B cell (primary cell): ENCODE results near the gene GYPA. TPM values are rescaled to one million over a fixed set of nuclear protein-coding genes. Genes with fewer than 3 reads are reported as not detected.

ENCODE experiments used
- ATAC-seq: fragments of 200-7000 bp; cut with Tn5 transposase; one replicate; pipeline ENCODE4 v1.10.0; 2021; ENCODE audit warnings: low read depth, mild to moderate bottlenecking, moderate number of reproducible peaks, moderate library complexity
- CTCF ChIA-PET: fragments of 350-600 bp; sonication (Branson Sonifier 250); formaldehyde crosslinking; loops from one replicate; lab custom pipeline; 2021; ENCODE audit warnings: antibody characterized with exemption, inconsistent platforms; lab: Charles Lee
- POLR2A ChIA-PET: fragments of 350-600 bp; sonication (Branson Sonifier 250); formaldehyde crosslinking; loops from one replicate; lab custom pipeline; 2021; ENCODE audit warnings: antibody characterized with exemption; lab: Charles Lee
- DNase-seq: peaks from one replicate; pipeline ENCODE4 v3.0.0; 2013
- H2AFZ ChIP-seq: 2 replicates; pipeline ENCODE4 v1.6.1; 2012; ENCODE audit warnings: mild to moderate bottlenecking, low read depth, low read length; ENCODE audit not compliant: insufficient read depth, poor library complexity, severe bottlenecking
- H3K27ac ChIP-seq, 2 donors: 1 replicate in 1 of 2; 2 replicates in 1 of 2; pipeline ENCODE4 v1.5.1; 2012 to 2013; ENCODE audit warnings: low read length in 2 of 2, mild to moderate bottlenecking in 2 of 2, moderate library complexity in 1 of 2
- H3K27me3 ChIP-seq, 4 experiments: fragments of 200-600 bp in 1 of 4; sonication (generic) in 1 of 4; replicated peaks in 1 of 4; 1 replicate in 2 of 4; 2 replicates in 2 of 4; pipeline versions ENCODE4 v1.6.1 to v1.7.0; 2013 to 2016; ENCODE audit warnings: low read length in 3 of 4, mild to moderate bottlenecking in 2 of 4, mixed read lengths in 1 of 4, moderate library complexity in 1 of 4; ENCODE audit not compliant: insufficient read depth in 4 of 4, control insufficient read depth in 3 of 4; ENCODE audit errors: control extremely low read depth in 1 of 4
- H3K36me3 ChIP-seq, 2 experiments: replicated peaks in 1 of 2; 1 replicate in 1 of 2; 2 replicates in 1 of 2; pipeline versions ENCODE4 v1.6.1 to v1.7.1; 2013; ENCODE audit warnings: low read length in 1 of 2; ENCODE audit not compliant: insufficient read depth in 2 of 2, control insufficient read depth in 1 of 2; ENCODE audit errors: control extremely low read depth in 1 of 2, extremely low read depth in 1 of 2
- H3K4me1 ChIP-seq, 2 donors: fragments of 200-600 bp in 1 of 2; sonication (generic) in 1 of 2; 1 replicate in 1 of 2; 2 replicates in 1 of 2; pipeline versions ENCODE4 v1.5.1 to v1.6.1; 2013 to 2017; ENCODE audit warnings: low read length in 2 of 2; ENCODE audit not compliant: control insufficient read depth in 2 of 2, insufficient read depth in 2 of 2
- H3K4me2 ChIP-seq: replicated peaks from 2 replicates; pipeline ENCODE3; 2012; ENCODE audit warnings: mild to moderate bottlenecking, low read depth, low read length; ENCODE audit not compliant: poor library complexity, severe bottlenecking
- H3K4me3 ChIP-seq, 5 experiments: fragments of 200-600 bp in 1 of 5; sonication (generic) in 1 of 5; 1 replicate in 3 of 5; 2 replicates in 2 of 5; pipeline versions ENCODE4 v1.5.1 to v1.7.0; 2011 to 2016; ENCODE audit warnings: low read length in 4 of 5, mild to moderate bottlenecking in 4 of 5, low read depth in 2 of 5, control low read depth in 1 of 5, moderate library complexity in 1 of 5; ENCODE audit not compliant: insufficient read depth in 1 of 5; ENCODE audit errors: control extremely low read depth in 1 of 5, extremely low read depth in 1 of 5
- H3K79me2 ChIP-seq: fragments of 200-600 bp; sonication (generic); one replicate; pipeline ENCODE4 v1.6.0; 2016; ENCODE audit warnings: low read length; ENCODE audit not compliant: control insufficient read depth, insufficient read depth
- H3K9ac ChIP-seq: fragments of 200-600 bp; sonication (generic); 2 replicates; pipeline ENCODE4 v1.6.1; 2017; ENCODE audit warnings: mild to moderate bottlenecking, low read length, moderate library complexity
- H3K9me3 ChIP-seq, 3 donors: one replicate each; pipeline versions ENCODE4 v1.6.1 to v1.7.1; 2013; ENCODE audit warnings: low read length in 2 of 3; ENCODE audit not compliant: control insufficient read depth in 2 of 3, insufficient read depth in 1 of 3; ENCODE audit errors: control extremely low read depth in 1 of 3
- H4K20me1 ChIP-seq: 2 replicates; pipeline ENCODE4 v1.6.0; 2012; ENCODE audit warnings: mild to moderate bottlenecking, low read length; ENCODE audit not compliant: insufficient read depth, control insufficient read depth, poor library complexity, severe bottlenecking
- H3K27ac Mint-ChIP-seq: one replicate; pipeline ENCODE4 v1.8.0; 2021; ENCODE audit warnings: mixed read lengths
- H3K27me3 Mint-ChIP-seq: one replicate; pipeline ENCODE4 v1.8.0; 2021; ENCODE audit warnings: mixed read lengths
- H3K4me1 Mint-ChIP-seq: one replicate; pipeline ENCODE4 v1.8.0; 2021; ENCODE audit warnings: mixed read lengths
- H3K4me3 Mint-ChIP-seq: one replicate; pipeline ENCODE4 v1.8.0; 2021; ENCODE audit warnings: mixed read lengths
- H3K9me3 Mint-ChIP-seq: one replicate; pipeline ENCODE4 v1.8.0; 2022; ENCODE audit warnings: mixed read lengths; ENCODE audit not compliant: insufficient read depth
- EZH2 ChIP-seq: IDR thresholded peaks from 2 replicates; pipeline ENCODE4 v1.6.1; 2012; ENCODE audit warnings: borderline replicate concordance, low read depth, mild to moderate bottlenecking, moderate library complexity, low read length; ENCODE audit not compliant: insufficient read depth, poor library complexity, severe bottlenecking
- WGBS: methylation state at CpG from one replicate; pipeline ENCODE4 v1.1.5; 2013; ENCODE audit warnings: missing lambda C conversion rate; ENCODE audit not compliant: insufficient coverage; 5-methylcytosine and 5-hydroxymethylcytosine counted together
- intact Hi-C: fragments of 100-400 bp; cut with micrococcal nuclease; formaldehyde crosslinking; loops from one replicate; pipeline ENCODE4 v1.10.0; 2022
- polyA plus RNA-seq: library from polyadenylated mRNA; depleted of rRNA; stranded (reverse); fragments of >200 nt; gene quantifications from 2 replicates; pipeline ENCODE4 v1.2.3, GENCODE V29; 2012
- total RNA-seq, 2 donors: library from RNA; stranded (reverse); fragments of 120-200 nt in 1 of 2; gene quantifications; 1 replicate in 1 of 2; 2 replicates in 1 of 2; pipeline versions ENCODE4 v1.2.3 to v1.2.4, GENCODE V29; 2013 to 2022
- TF ChIP-seq, protein P1 (sequence below): fragments of 200-600 bp; IDR thresholded peaks from one replicate; pipeline ENCODE4 v1.8.0; 2022; ENCODE audit warnings: antibody characterized with exemption, mild to moderate bottlenecking

The GYPA gene
- total and polyA plus RNA-seq, 2 donors (not counting 1 experiment from before 2014, with no cell fraction given) = not detected

GRCh38 chr4:144176476-144176875 lies 36.0 kb upstream of the GYPA start:
- Histone ChIP-seq H2AFZ (no peak overlapping the region), H3K27me3 (no peaks in the 10 kb centered on the region), H3K79me2 (no peaks in the 10 kb centered on the region), H3K4me1 (peaks cover 5 to 7% of the 10 kb centered on the region in 2 donors), H3K9me3 (no peaks in the 10 kb centered on the region), H4K20me1 (no peaks in the 10 kb centered on the region), H3K9ac (no peak overlapping the region), H3K4me2 (no peak overlapping the region), H3K27ac (no peak overlapping the region), H3K36me3 (no peaks in the 10 kb centered on the region), H3K4me3 (no peak overlapping the region)
- no peaks in the 10 kb centered on the region for H3K9me3 Mint-ChIP-seq
- no peaks in the 10 kb centered on the region for H3K27me3 Mint-ChIP-seq
- H3K27ac Mint-ChIP-seq = no peak overlapping the region
- ChIA-PET CTCF (interaction anchor here (0.6 to 1.3 kb wide), 3 partner anchors 610 to 1433 kb away, joined by 3 to 5 read pairs (median 3); no protein-coding TSS in a partner anchor), POLR2A (no interaction called here)
- ATAC-seq = no peak
- TF ChIP-seq, protein P1, sequence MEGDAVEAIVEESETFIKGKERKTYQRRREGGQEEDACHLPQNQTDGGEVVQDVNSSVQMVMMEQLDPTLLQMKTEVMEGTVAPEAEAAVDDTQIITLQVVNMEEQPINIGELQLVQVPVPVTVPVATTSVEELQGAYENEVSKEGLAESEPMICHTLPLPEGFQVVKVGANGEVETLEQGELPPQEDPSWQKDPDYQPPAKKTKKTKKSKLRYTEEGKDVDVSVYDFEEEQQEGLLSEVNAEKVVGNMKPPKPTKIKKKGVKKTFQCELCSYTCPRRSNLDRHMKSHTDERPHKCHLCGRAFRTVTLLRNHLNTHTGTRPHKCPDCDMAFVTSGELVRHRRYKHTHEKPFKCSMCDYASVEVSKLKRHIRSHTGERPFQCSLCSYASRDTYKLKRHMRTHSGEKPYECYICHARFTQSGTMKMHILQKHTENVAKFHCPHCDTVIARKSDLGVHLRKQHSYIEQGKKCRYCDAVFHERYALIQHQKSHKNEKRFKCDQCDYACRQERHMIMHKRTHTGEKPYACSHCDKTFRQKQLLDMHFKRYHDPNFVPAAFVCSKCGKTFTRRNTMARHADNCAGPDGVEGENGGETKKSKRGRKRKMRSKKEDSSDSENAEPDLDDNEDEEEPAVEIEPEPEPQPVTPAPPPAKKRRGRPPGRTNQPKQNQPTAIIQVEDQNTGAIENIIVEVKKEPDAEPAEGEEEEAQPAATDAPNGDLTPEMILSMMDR = no peak
- TF ChIP-seq EZH2 = no peak
- H3K4me3 Mint-ChIP-seq = no peak overlapping the region
- H3K4me1 Mint-ChIP-seq = peaks cover 13% of the 10 kb centered on the region
- intact Hi-C loops = no loop called here
- DNase-seq = no peak
- WGBS = no CpG with 5 or more reads among the region's 1 CpG

GRCh38 chr4:144174401-144175067 lies 34.0 kb upstream of the GYPA start:
- Mint-ChIP-seq H3K27me3 (peaks cover 5% of the 10 kb centered on the region), H3K4me1 (peaks cover 6% of the 10 kb centered on the region), H3K4me3 (no peak overlapping the region), H3K9me3 (no peaks in the 10 kb centered on the region), H3K27ac (no peak overlapping the region)
- H2AFZ ChIP-seq = peak overlapping the region; percentile 40
- peak; percentile 58 for DNase-seq
- H3K4me3 ChIP-seq = no peak overlapping the region
- no peak for TF ChIP-seq EZH2
- TF ChIP-seq, protein P1 = peak; percentile 78
- no peaks in the 10 kb centered on the region for H4K20me1 ChIP-seq
- POLR2A ChIA-PET = no interaction called here
- no peak overlapping the region for H3K27ac ChIP-seq
- no CpG with 5 or more reads among the region's 5 CpGs for WGBS
- H3K4me1 ChIP-seq = peaks cover 0 to 4% of the 10 kb centered on the region in 2 donors
- no peaks in the 10 kb centered on the region for H3K79me2 ChIP-seq
- ATAC-seq = peak; percentile 56
- H3K4me2 ChIP-seq = peak overlapping the region; percentile 16
- H3K9ac ChIP-seq = no peak overlapping the region
- intact Hi-C loops = loop anchor here (2.0 kb wide), 1 partner anchor 1382 kb away; no protein-coding TSS in a partner anchor
- H3K36me3 ChIP-seq = no peaks in the 10 kb centered on the region
- CTCF ChIA-PET = interaction anchor here (1.0 to 1.3 kb wide), 4 partner anchors 887 to 1442 kb away, joined by 3 to 11 read pairs (median 4); no protein-coding TSS in a partner anchor
- H3K9me3 ChIP-seq = no peaks in the 10 kb centered on the region
- H3K27me3 ChIP-seq = peaks cover 0 to 5% (median 0%) of the 10 kb centered on the region in 4 experiments
